GM19463 (cell line): Measurements from ENCODE around the gene COG5.

Experiments used
- ATAC-seq: cut with Tn5 transposase; IDR thresholded peaks from one replicate; pipeline ENCODE4 v1.9.1; 2021; ENCODE audit warnings: mild to moderate bottlenecking, moderate library complexity; ENCODE audit not compliant: unreplicated experiment

The COG5 gene

GRCh38 chr7:107563775-107564552 is at the start of gene COG5, which contains the start of gene DUS4L:
TSS of gene COG5 (minus strand) at chr7:107563920. CDS start at chr7:107563896, 24 bp downstream.
TSS of gene DUS4L (plus strand) at chr7:107563971. CDS start at chr7:107567071, 3,100 bp downstream.
- peak; percentile 97 for ATAC-seq

DNA sequence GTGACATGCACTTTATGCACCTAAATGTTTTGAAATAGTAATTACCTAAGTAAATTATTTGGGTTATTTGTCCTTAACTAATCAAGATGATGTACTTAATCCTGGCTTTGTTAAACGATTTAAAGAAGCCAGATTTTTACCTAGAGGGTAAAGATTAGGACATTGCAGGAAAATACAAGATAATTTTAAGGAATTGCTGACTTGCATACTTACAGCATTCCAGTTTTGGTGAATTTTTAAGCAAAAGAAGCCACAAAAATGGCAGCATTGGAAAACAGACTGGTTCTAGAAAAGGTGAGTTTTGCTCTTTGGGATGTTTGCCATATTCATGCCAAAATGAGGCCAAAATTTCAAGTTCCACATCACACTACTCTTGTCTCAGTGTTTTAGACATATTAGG is 49.7 kb upstream of the COG5 start:
- no peak for ATAC-seq

DNA sequence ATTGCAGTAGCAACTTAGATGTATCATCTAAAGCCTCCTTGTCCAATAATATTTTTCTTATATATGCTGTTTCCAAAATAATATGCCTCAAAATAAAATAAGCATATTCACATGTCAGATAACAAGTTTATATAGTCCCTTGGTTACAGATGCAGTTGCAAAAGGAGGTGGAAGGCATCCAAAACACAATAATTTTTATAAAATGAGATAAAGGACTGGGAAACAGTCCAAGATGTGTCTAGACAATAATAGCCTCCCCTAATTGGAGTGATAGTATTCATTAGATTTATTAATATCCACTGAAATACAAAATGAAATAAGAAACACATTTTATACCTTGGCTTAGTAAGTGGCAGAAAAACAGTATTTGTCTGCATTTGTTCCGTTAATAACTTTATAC is 46.6 kb upstream of the COG5 start:
- ATAC-seq: no peak

- no peak for ATAC-seq
Observed at GRCh38 chr7:107609811-107610261, 46.1 kb upstream of the COG5 start.

GRCh38 chr7:107606303-107606702 is 42.6 kb upstream of the COG5 start:
- ATAC-seq: no peak

GRCh38 chr7:107605218-107605815 is 41.6 kb upstream of the COG5 start:
- no peak for ATAC-seq

GRCh38 chr7:107600816-107601215 is 37.1 kb upstream of the COG5 start:
- ATAC-seq: no peak

GRCh38 chr7:107599262-107599661 is 35.5 kb upstream of the COG5 start:
- ATAC-seq: no peak

GRCh38 chr7:107597953-107598352 is 34.2 kb upstream of the COG5 start:
- ATAC-seq: no peak

- no peak for ATAC-seq
Observed at GRCh38 chr7:107597582-107597916, 33.8 kb upstream of the COG5 start.

GRCh38 chr7:107596881-107597581 is 33.3 kb upstream of the COG5 start:
- no peak for ATAC-seq

GRCh38 chr7:107594961-107595737 is 31.4 kb upstream of the COG5 start:
- no peak for ATAC-seq

GRCh38 chr7:107593025-107593410 is 29.3 kb upstream of the COG5 start:
- no peak for ATAC-seq

DNA sequence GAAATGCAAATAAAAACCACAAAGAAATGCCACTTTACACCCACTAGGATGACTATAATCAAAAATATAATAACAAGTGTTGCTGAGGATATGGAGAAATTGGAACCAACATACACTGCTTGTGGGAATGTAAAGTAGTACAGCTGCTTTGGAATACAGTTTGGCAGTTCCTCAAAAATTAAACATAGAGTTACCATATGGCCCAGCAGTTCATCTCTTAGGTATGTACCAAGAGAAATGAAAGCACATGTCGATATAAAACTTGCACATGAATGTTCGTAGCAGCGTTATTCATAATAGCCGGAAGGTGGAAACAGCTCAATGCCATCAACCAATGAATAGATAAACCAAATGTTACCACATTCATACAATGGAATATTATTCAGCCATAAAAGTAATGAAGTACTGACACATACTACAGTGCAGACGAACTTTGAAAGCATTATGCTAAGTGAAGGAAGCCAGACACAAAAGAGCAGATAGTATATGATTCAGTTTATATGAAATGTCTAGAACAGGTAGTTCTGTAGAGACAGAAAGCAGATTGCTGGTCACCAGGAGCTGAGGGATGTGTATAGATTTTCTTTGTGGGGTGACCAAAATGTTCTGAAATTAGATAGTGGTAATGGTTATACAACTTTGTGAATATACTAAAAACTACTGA is 28.8 kb upstream of the COG5 start:
- no peak for ATAC-seq

GRCh38 chr7:107591421-107591820 is 27.7 kb upstream of the COG5 start:
- no peak for ATAC-seq

GRCh38 chr7:107588529-107589130 is 24.9 kb upstream of the COG5 start:
- no peak for ATAC-seq

- no peak for ATAC-seq
Observed at GRCh38 chr7:107584716-107585115, 21.0 kb upstream of the COG5 start.

DNA sequence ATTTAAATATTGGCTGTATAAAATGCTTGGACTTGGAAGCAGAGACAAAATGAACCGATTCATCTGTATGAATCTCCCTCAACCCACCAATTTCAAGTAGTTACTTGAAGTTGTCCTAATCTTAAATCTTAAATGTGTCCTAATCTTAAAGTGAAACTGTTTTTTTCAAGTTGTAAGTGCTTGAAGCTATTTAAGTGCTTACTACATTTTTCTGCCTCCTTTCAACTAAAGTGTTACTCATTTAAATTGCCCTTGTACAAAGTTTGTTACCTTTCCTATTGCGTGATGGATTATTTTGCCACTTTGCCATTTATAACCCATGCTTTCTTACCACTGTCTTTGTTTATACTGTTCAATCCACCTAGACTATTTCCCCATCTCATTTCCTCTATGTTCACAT is 19.2 kb upstream of the COG5 start:
- ATAC-seq: no peak

DNA sequence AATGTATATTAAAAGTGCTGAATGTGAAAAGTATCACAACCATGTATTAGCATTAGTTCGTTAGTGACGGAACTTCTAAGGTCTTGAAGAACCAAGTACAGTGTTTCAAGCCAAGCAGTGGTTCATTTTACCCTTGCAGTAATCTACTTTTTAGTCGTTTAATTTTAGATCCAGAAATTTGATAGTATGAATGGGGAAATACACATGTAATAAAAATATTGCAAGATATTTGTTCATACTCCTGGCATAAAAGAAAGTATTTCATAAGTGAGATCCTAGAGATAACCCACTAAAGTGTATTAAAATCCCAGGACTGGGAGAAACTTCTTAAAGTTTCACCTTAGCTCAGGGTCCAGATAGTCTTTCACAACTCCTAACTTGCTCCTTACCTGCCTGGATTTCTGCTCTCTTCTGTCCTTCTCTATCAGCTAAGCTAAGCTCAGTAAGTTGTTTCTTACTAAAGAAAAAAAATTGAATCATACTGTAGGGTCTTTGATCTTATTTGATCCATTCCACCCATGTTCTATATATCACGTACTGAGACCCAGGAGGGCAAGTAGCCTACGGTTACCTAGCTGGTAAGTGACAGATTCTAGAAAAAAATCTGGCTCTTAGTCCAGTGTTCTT is 17.8 kb upstream of the COG5 start:
- no peak for ATAC-seq
